Measurements from ENCODE around the gene EEA1.
A peak's percentile ranks its signal among the peaks of the same experiment; 100 is the strongest.
"Not testable (repeated sequence)": the region's sequence is repeated elsewhere in the genome, so short reads cannot be mapped to it uniquely, and the experiment has no call there.

The EEA1 gene

GRCh38 chr12:92928962-92929915, at the start of gene EEA1:
EEA1 (minus strand) TSS chr12:92929295; CDS start chr12:92929066, 229 bp downstream.
- peak; percentile 71 for DNase-seq

- DNase-seq = no peak
These were observed 49.5 kb upstream of the EEA1 start for GRCh38 chr12:92978607-92979006.

- DNase-seq = no peak
These were observed 48.2 kb upstream of the EEA1 start for GRCh38 chr12:92977326-92977725.

- DNase-seq = no peak
These were observed 45.7 kb upstream of the EEA1 start for GRCh38 chr12:92974759-92975158.

GRCh38 chr12:92973614-92974013, 44.5 kb upstream of the EEA1 start:
- DNase-seq = no peak

- DNase-seq = no peak
These were observed 42.9 kb upstream of the EEA1 start for GRCh38 chr12:92971859-92972524.

GRCh38 chr12:92968176-92968813, 39.2 kb upstream of the EEA1 start:
- DNase-seq = no peak

- DNase-seq = not testable (repeated sequence)
These were observed 35.3 kb upstream of the EEA1 start for GRCh38 chr12:92964378-92964777.

GRCh38 chr12:92961949-92962348, 32.9 kb upstream of the EEA1 start:
- DNase-seq = no peak

- DNase-seq = no peak
These were observed 27.0 kb upstream of the EEA1 start for GRCh38 chr12:92955997-92956663.

GRCh38 chr12:92953747-92954146, 24.7 kb upstream of the EEA1 start:
- DNase-seq = no peak

GRCh38 chr12:92952394-92952793, 23.3 kb upstream of the EEA1 start:
- no peak for DNase-seq

GRCh38 chr12:92951006-92951405, 21.9 kb upstream of the EEA1 start:
- DNase-seq = no peak

- DNase-seq = no peak
These were observed 20.9 kb upstream of the EEA1 start for GRCh38 chr12:92950011-92950410.

- no peak for DNase-seq
These were observed 20.4 kb upstream of the EEA1 start for GRCh38 chr12:92949466-92949865.

- no peak for DNase-seq
These were observed 18.6 kb upstream of the EEA1 start for GRCh38 chr12:92947589-92948215.

GRCh38 chr12:92945659-92946220, 16.6 kb upstream of the EEA1 start:
- DNase-seq = no peak

GRCh38 chr12:92943482-92944250, 14.6 kb upstream of the EEA1 start:
- no peak for DNase-seq

GRCh38 chr12:92942905-92943304, 13.8 kb upstream of the EEA1 start:
- no peak for DNase-seq

GRCh38 chr12:92939116-92939515, 10.0 kb upstream of the EEA1 start:
- no peak for DNase-seq

- DNase-seq = no peak
These were observed 9.5 kb upstream of the EEA1 start for GRCh38 chr12:92938638-92939037.
